Transverse colon (tissue), 4 donors: ENCODE results near the gene VPS4B. TPM values are rescaled to one million over a fixed set of nuclear protein-coding genes. Genes with fewer than 3 reads are reported as not detected.
A peak's percentile ranks its signal among the peaks of the same experiment; 100 is the strongest.

ENCODE experiments used
- DNase-seq: peaks from one replicate; pipeline ENCODE4 v3.0.0-alpha.2; 2019
- H3K27ac ChIP-seq, 4 donors: fragments of 200-600 bp; sonication (generic); 2 replicates each; pipeline ENCODE4 v1.5.1; 2016 to 2018; ENCODE audit warnings: inconsistent platforms in 4 of 4
- H3K27me3 ChIP-seq: fragments of 200-600 bp; sonication (generic); 2 replicates; pipeline ENCODE4 v1.5.1; 2017; ENCODE audit warnings: inconsistent platforms
- H3K36me3 ChIP-seq, 4 donors: fragments of 200-600 bp; sonication (generic); 2 replicates each; pipeline ENCODE4 v1.5.1; 2017 to 2019; ENCODE audit warnings: inconsistent platforms in 4 of 4
- H3K4me1 ChIP-seq, 4 donors: fragments of 200-600 bp; sonication (generic); 2 replicates each; pipeline ENCODE4 v1.5.1; 2017 to 2020; ENCODE audit warnings: inconsistent platforms in 4 of 4
- H3K4me3 ChIP-seq, 4 donors: fragments of 200-600 bp; sonication (generic); 1 replicate in 1 of 4; 2 replicates in 3 of 4; pipeline versions ENCODE4 v1.5.1 to v1.6.1; 2017 to 2019; ENCODE audit warnings: inconsistent platforms in 4 of 4
- H3K9me3 ChIP-seq, 2 donors: fragments of 200-600 bp; sonication (generic); 2 replicates each; pipeline ENCODE4 v1.5.1; 2017 to 2019; ENCODE audit warnings: inconsistent platforms in 2 of 2
- CTCF ChIP-seq, 5 experiments: fragments of 200-600 bp in 3 of 5; fragments of 450-650 bp in 2 of 5; sonication (generic) in 3 of 5; IDR thresholded peaks; 1 replicate in 2 of 5; 2 replicates in 3 of 5; pipeline ENCODE4 v1.5.1; 2016 to 2017; ENCODE audit warnings: antibody characterized with exemption in 5 of 5, inconsistent platforms in 3 of 5, mild to moderate bottlenecking in 2 of 5, moderate library complexity in 1 of 5
- EP300 ChIP-seq: sonication (generic); formaldehyde crosslinking; IDR thresholded peaks from one replicate; pipeline ENCODE4 v1.6.1; 2017; ENCODE audit warnings: antibody characterized with exemption, low read depth
- POLR2A ChIP-seq: fragments of 450-650 bp; IDR thresholded peaks from one replicate; pipeline ENCODE4 v1.6.1; 2016; ENCODE audit warnings: antibody characterized with exemption, mild to moderate bottlenecking, moderate library complexity
- POLR2AphosphoS5 ChIP-seq, 3 donors: sonication (generic); formaldehyde crosslinking; IDR thresholded peaks; one replicate each; pipeline ENCODE4 v1.6.1; 2016; ENCODE audit warnings: antibody characterized with exemption in 3 of 3
- WGBS, 2 donors: methylation state at CpG; one replicate each; pipeline ENCODE4 v1.1.5; 2018; ENCODE audit warnings: low coverage in 1 of 2; 5-methylcytosine and 5-hydroxymethylcytosine counted together
- in situ Hi-C, 4 donors: fragments of 200-750 bp; cut with MboI; loops; one replicate each; pipeline versions ENCODE4 v1.15.0 to v1.15.1; 2017; ENCODE audit warnings: low sequenced_read_pairs in 3 of 4, low pct_ligation_motif_present in 1 of 4, low pct_unique_long_range_greater_than_20kb in 1 of 4
- intact Hi-C: fragments of 100-400 bp; cut with DNase I; formaldehyde crosslinking; loops from one replicate; pipeline ENCODE4 v1.15.1; 2023; ENCODE audit warnings: low total_unique reads
- total RNA-seq, 4 donors: library from RNA; depleted of rRNA; stranded (reverse); fragments of >200 nt; gene quantifications; one replicate each; pipeline ENCODE4 v1.1.0, GENCODE V29; 2016

Gene VPS4B
- total RNA-seq, 4 donors from 2014 or later: 40.4 to 122 (median 63.3) TPM

DNA sequence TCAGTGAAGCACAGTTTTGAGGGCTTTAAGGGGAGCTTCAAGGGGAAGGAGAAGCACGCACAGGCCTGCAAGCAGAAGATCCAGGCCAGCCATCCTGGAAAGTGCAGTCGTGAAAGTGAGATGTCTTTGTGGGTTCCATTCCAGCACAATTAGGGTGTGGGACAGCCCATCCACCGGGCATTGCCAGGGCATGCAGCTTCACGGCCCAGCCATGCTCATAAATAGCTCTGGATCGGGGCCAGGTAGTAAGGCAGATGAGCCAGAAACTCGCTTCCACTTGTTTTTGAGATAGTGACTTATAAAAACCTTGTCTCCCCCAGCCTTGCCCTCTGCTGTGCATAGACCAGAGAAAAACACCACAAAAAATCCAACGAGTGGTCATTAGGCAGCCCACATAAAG is 76.2 kb downstream of the VPS4B start:
- H3K27ac ChIP-seq: peak overlapping the region in 3 of 4 donors; percentile 22 to 51 (median 49)
- in situ Hi-C loops: loop anchor here (10.0 to 25.0 kb wide), 3 partner anchors 89 to 634 kb away; partner anchors contain the start of gene PHLPP1 (in 1 of the 4)
- WGBS, 2 donors: 53 to 60% methylated on average over 1 to 7 of the region's 7 CpGs

GRCh38 chr18:63344918-63345317 is 77.4 kb downstream of the VPS4B start:
- H3K27ac ChIP-seq: no peak overlapping the region
- H3K9me3 ChIP-seq: no peaks in the 10 kb centered on the region
- no peak for TF ChIP-seq EP300
- no peak for TF ChIP-seq CTCF (IDR thresholded peaks at IDR 0.05)
- TF ChIP-seq POLR2A: no peak
- TF ChIP-seq POLR2AphosphoS5 (IDR thresholded peaks at IDR 0.05): no peak
- H3K4me1 ChIP-seq: peaks cover 0 to 13% (median 5%) of the 10 kb centered on the region in 4 donors
- intact Hi-C loops (no loop called here), in situ Hi-C loops (loop anchor here (10.0 to 25.0 kb wide), 3 partner anchors 90 to 633 kb away; partner anchors contain the start of gene PHLPP1 (in 1 of the 4))
- no peak overlapping the region for H3K4me3 ChIP-seq
- no peaks in the 10 kb centered on the region for H3K27me3 ChIP-seq
- peaks cover 0 to 53% (median 21%) of the 10 kb centered on the region in 4 donors for H3K36me3 ChIP-seq
- WGBS, 2 donors: 61 to 70% methylated on average over 2 of the region's 2 CpGs
- no peak for DNase-seq

More for the DNA sequence above, 76.2 kb downstream of the VPS4B start:
- H3K27me3 ChIP-seq: no peaks in the 10 kb centered on the region
- no peak for TF ChIP-seq POLR2AphosphoS5 (IDR thresholded peaks at IDR 0.05)
- no peak for TF ChIP-seq POLR2A
- TF ChIP-seq CTCF (IDR thresholded peaks at IDR 0.05): no peak
- no peak for TF ChIP-seq EP300
- H3K4me1 ChIP-seq: peaks cover 0 to 13% (median 5%) of the 10 kb centered on the region in 4 donors
- H3K36me3 ChIP-seq: peaks cover 0 to 61% (median 25%) of the 10 kb centered on the region in 4 donors
- intact Hi-C loops: no loop called here
- H3K9me3 ChIP-seq: no peaks in the 10 kb centered on the region
- no peak overlapping the region for H3K4me3 ChIP-seq
- DNase-seq: no peak

DNA sequence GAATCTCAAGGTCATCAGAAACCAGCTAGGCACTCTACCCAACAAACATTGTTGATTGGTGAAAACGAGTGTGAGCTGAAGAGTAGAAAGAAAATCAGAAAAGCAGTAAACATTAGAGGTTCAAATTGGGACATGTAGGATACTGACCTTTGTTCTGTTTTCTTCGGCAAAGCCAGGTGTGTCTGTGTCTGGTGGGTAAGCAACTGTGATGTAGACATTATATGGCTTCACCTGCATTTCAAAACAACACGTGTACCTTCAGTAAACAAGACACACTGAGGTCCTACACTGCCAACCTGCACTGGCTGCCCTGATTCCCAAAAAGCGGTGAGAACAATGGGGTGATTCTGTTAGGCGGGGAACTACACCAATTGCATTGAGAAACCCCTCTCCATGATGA is 78.0 kb downstream of the VPS4B start:
- H3K36me3 ChIP-seq: peaks cover 0 to 46% (median 18%) of the 10 kb centered on the region in 4 donors
- intact Hi-C loops: no loop called here

DNA sequence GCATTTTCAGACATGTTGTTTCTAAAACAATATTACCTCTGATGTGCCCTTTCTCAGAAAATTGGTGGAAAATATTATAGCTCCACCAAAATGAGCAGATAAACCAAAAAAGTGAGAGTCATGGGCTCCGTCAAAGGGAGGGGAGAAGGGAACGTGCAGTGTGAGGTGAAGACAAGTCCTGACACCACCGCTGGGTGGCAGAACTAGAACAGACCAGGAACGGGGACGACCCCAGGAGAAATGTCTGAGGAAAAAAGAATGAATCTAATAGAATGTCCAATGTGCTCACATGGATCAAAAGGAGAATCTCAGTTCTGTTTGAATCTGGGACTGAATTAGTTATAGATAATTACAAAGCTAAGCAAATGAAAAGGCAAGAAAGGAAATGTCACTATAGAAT is 80.1 kb downstream of the VPS4B start:
- WGBS, 2 donors: 59 to 64% methylated on average over 5 of the region's 5 CpGs
- no peak overlapping the region for H3K27ac ChIP-seq
- H3K9me3 ChIP-seq: no peaks in the 10 kb centered on the region
- H3K4me1 ChIP-seq: peaks cover 0 to 13% (median 5%) of the 10 kb centered on the region in 4 donors
- peaks cover 0 to 44% (median 15%) of the 10 kb centered on the region in 4 donors for H3K36me3 ChIP-seq
- H3K27me3 ChIP-seq: no peaks in the 10 kb centered on the region
- in situ Hi-C loops (loop anchor here (10.0 to 25.0 kb wide), 3 partner anchors 93 to 630 kb away; partner anchors contain the start of gene PHLPP1 (in 1 of the 4)), intact Hi-C loops (no loop called here)
- no peak for TF ChIP-seq POLR2A
- TF ChIP-seq CTCF (IDR thresholded peaks at IDR 0.05): peak in 1 of 5 experiments; percentile 20
- no peak for TF ChIP-seq EP300
- TF ChIP-seq POLR2AphosphoS5 (IDR thresholded peaks at IDR 0.05): no peak
- H3K4me3 ChIP-seq: no peak overlapping the region
- no peak for DNase-seq

More for the DNA sequence above, 78.0 kb downstream of the VPS4B start:
- 58 to 60% methylated on average over 2 to 5 of the region's 5 CpGs for WGBS, 2 donors
- peaks cover 0 to 13% (median 5%) of the 10 kb centered on the region in 4 donors for H3K4me1 ChIP-seq
- DNase-seq: no peak
- no peak overlapping the region for H3K4me3 ChIP-seq
- in situ Hi-C loops: loop anchor here (10.0 to 25.0 kb wide), 3 partner anchors 91 to 632 kb away; partner anchors contain the start of gene PHLPP1 (in 1 of the 4)
- H3K27ac ChIP-seq: no peak overlapping the region
- no peaks in the 10 kb centered on the region for H3K9me3 ChIP-seq
- H3K27me3 ChIP-seq: no peaks in the 10 kb centered on the region
- TF ChIP-seq POLR2AphosphoS5 (IDR thresholded peaks at IDR 0.05): no peak
- no peak for TF ChIP-seq POLR2A
- no peak for TF ChIP-seq EP300
- no peak for TF ChIP-seq CTCF (IDR thresholded peaks at IDR 0.05)
